GM18870 (cell line): Measurements from ENCODE around the gene DEDD2.

Experiments used
- ATAC-seq: cut with Tn5 transposase; IDR thresholded peaks from one replicate; pipeline ENCODE4 v1.9.1; 2021; ENCODE audit warnings: moderate library complexity; ENCODE audit not compliant: unreplicated experiment

Gene DEDD2

DNA sequence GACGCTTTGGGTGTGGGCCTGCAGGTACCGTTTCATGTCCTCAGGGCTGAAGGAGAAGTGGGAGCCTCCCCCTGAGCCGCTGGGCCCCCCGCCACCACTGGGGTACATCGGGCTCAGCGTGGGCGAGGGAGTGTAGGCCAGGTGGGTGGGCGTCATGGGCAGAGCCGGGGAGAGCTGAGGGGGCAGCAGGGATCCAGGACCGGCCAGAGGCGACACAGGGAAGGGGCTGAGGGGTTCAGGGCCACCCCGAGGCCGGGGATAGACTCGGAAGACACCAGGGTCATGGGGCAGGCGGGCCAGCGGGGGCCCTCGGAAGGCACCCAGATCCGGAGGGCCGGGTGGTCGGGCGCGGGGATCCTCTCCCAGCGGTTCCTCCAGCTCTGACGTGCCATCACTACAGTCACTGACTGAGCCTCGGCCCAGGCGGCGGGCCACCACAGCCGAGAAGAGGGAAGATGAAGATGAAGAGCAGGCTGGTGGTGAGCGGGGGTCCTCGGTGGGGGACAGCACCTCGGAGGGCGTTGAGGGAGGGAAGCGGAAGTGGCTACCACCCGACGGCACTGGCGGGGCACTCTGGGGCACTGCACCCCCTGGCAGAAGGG, 31.8 kb upstream of the DEDD2 start:
- ATAC-seq, result no peak

DNA sequence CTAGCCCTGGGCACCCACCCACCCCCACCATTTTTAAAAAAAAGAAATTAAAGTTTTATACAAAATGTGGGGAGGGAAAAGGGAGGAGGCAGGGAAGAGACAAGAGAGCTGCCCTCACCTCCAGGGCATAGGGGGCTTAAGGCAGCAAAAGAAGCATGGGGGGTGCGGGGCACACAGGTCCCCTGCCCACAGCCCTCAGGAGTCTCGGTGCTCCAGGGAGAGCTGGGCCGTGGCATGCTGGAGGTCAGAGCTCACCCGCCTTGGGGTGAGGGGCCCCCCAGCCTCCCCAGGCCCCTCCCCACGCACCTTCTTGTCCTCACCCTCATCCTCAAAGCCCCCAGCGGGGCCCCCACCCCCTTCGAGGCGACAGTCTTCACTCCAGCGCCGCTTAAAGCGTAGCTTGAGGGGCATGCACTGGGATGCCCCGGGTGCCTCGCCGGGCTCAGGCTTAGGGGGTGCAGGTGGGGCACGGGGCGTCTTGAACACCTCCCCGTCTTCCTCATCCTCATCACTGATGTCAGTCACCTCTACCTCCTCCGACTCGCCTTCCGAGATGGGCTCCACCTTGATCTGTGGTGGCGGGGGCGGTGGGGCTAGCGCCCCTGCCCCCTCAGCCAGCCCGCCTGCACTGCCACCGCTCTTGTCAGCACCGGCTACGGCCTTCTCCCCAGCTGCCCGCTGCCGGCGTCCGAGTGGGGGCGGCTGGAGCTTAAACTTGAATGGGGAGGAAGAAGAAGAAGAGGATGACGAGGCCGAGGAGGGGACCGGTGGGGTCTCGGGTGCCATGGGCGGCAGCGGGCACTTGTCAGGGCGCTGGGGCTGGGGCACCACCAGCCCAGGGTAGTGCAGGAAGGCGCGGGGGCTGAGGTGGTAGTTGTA, 31.0 kb upstream of the DEDD2 start:
- ATAC-seq, result no peak

DNA sequence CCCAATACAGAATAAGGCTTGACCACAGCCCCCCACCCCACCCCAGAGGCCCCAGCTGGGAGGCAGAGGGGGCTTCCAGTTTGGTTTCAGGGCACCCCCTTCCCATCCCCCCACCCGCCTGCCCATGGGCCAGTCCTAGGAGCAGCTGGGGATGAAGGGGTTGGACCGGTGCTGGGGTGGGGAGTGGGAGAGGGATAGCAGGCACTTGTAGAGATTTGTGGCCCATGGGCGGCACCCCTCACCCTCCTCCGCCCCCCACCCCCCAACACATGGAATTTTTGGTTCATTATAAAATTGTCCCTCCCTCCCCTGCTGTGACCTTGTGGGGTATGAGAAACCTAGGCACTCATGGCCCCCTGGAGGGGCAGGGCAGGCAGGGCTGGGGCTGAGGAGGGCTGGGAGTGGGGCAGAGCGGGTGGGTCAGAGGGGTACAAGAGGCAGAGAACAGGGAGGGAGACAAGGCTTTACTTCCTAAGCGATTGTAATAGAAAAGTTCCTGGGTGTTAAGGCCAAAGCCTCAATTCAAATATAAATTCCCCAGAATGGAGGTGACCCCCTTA, 30.2 kb upstream of the DEDD2 start:
- no peak for ATAC-seq

DNA sequence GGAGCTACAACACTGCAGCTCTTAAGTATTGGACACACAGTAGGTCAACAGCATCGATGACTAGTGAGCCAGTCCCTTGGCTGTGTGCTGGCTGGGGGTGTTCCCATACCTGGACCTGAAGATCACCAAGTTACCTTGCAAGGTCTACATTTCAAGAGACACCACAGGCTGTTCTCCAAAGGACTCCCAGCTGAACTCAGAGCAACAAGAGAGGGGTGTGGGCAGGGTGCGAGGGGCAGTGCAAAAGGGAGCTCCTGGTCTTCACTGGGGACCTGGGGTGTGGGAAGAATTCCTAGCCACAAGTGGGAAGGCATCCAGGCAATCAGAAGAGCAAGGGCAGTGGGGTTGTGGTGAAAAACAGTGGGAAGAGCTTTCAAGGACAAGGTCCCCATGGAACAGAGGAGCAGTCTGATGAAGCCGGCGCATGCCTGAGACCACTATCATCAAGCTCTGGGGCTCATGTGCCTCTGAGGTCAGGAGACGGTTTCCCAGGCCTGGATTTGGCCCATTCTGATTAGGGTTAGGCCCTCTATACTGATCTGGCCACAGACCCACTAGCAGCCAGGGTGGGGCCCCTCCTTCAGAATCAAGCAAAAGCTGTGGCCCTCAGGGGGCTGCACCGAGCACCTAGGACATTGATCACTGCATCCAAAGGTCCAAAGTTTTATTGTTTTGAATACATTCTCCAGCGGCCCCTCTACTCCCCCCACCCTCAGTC, 29.6 kb upstream of the DEDD2 start:
- no peak for ATAC-seq

DNA sequence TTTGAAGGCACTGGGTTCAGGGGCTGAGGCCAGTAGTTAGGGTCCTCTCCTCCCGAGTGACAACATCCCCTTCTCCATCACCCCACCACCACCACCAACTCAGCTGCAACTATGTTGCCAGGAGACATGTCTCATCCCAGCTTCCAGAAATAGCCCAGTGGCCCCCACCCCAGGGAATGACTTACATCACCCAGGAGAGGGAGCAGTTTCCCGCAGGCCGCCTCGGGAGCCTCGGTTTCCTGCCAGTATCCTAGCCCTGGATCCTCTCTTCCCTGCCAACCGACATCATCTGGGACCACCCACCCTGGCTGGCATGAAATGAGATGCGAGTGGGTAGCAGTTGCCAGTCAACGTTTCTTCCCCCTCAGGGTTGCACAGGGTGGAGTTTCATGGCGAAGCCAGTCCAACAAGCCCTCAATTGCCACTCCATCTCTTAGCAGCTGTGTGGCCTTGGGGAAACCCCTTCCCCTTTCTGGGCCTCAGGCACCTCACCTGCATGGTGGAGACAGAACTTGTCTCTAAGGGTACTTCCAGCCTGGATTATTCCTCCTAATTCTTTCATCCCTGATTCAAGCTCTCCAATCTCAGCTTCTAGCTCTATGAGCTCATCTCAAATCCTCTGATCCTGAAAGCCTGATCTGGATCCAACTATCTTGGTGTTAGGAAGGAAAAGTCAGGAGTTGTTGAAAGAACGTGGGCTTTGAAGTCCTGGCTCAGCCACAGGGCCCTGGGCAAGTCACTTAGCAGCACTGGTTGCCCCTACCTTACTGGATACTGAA, 28.9 kb upstream of the DEDD2 start:
- ATAC-seq, result no peak

DNA sequence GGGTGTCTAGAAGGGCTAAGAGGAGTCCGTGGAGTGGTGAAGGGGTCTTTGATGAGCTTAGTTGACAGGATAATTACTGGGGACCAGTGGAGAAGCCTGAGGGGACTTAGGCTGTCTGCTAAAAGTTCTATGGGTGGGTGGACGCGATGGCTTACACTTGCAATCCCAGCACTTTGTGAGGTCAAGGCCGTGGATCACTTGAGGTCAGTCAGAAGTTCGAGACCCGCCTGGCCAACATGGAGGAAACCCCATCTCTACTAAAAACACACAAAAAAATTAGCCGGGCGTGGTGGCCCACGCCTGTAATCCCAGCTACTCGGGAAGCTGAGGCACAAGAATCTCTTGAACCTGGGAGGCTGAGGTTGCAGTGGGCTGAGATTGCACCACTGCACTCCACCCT, 27.8 kb upstream of the DEDD2 start:
- no peak for ATAC-seq

DNA sequence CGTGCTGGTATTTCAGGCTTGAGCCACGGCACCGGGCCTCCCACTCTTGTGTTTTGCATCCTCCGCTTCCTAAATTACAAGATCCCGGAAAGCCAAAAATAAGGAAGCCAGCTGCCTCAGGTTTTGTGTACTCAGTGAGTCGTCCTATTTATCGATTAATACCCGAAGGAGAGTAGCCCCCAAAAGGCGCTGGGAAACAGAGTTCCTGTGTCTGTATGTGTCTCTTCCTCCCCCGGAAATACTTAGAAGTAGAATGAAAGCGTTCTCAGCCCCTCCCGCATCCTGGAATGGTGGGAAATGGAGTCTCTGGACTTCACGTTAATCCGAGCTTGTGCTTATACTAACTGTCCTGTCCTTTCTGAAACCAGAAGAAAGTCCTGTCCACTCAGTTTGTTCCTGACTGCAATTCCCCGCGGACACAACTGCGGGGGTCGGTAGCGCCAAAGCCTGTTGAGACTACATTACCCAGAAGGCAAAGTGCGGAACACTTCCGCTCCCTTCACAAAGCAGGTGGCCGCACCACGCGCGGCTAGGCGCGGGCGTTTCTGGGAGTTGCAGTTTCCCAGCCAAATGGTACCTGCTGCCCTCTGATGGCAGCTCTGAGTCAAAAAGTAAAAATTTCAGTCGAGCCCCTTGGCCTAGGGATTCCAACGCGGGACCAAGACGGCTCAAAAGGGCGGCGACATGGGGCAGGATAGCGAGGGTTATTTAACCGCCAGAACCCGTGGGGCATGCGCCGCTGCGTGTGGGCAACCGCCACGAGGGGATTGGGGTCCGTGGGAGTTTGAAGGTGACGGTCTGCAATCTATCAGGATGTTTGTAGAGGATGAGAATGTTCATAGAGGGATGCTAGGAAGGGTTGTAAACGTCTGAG, 27.1 kb upstream of the DEDD2 start:
- ATAC-seq, result no peak

DNA sequence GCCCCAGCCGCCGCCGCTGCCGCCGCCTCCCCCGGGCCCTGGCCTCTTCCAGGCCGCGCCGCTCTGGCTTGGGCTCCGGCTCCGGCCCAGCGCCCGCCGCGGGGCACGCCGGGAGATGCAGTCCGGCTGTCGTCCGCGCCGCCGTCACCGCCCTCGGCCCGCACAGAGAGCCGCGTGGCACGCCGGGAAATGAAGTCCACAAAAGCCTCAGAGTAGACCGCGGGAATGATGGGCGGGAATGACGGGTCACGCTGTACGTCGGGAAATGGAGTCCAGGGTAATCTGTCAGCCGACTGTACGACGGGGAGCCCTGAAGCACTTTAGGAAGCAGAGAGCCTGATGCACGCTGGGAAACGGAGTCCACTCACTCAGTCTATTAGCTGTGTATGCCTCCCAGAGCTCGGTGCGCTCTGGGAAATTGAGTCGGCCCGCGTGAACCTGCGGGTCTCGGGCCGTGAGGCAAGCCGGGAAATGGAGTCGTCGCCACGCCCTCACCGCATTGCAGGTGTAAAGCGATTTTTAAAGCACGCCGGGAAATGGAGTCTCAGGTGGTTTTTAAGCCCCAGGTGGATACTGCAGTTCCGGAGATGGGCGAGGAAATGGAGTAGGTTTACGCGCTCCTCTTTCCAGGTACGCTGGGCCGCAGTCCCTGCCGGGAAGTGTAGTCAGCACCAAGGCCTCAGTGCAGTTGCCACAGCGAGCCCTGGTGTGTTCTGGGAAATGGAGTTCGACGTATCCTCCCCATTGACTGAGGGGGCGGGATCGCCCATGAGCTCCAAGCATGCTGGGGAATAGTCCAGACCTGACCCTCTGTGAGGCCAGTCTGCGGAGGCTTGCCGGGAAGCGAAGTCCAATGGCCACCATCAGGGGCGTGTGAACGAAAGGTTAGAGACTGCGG, 25.3 kb upstream of the DEDD2 start, which contains the start of gene GSK3A:
TSS of gene GSK3A (minus strand) at position 91 of the 898 bp plus-strand sequence. CDS start 137 bp downstream, outside the sequence.
- ATAC-seq, result peak; percentile 62

DNA sequence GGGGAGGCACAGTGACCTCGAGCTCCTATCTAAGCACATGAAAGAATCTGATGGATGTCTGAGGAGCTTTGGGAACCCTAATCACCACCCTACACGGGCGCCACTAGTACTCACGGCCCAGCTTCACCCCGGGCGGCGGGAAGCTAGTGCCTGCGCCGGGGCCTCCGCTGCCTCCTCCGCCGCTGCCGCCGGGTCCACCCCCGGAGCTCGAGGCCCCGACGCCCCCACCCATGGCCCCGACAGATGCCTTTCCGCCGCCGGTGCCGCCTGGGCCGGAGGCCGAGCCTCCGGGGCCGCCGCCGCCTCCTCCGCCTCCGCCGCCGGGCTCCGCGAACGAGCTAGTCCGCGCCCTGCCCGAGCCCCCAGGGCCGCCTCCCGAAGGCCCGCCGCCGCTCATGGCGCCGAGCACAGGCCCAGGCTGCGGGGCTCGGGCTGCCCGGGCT, 24.6 kb upstream of the DEDD2 start:
- ATAC-seq, result no peak

DNA sequence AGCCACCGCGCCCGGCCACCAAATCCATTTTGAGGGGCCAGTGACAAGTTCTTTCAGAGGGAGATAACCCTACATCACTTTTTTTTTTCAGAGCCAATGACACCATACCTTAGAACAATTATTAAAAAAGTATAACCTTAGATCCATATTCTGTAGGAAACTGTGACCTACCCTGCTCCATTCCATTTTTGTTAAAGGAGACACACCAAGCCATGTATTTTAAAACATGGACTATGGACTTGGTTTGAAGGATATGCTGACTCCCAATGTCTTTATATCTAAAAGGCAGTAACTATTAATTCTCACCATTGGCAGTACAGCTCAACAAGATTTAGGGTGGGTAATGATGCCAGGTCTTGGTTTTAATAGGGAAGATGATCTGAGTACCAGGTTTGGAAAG, 23.8 kb upstream of the DEDD2 start:
- ATAC-seq, result no peak

DNA sequence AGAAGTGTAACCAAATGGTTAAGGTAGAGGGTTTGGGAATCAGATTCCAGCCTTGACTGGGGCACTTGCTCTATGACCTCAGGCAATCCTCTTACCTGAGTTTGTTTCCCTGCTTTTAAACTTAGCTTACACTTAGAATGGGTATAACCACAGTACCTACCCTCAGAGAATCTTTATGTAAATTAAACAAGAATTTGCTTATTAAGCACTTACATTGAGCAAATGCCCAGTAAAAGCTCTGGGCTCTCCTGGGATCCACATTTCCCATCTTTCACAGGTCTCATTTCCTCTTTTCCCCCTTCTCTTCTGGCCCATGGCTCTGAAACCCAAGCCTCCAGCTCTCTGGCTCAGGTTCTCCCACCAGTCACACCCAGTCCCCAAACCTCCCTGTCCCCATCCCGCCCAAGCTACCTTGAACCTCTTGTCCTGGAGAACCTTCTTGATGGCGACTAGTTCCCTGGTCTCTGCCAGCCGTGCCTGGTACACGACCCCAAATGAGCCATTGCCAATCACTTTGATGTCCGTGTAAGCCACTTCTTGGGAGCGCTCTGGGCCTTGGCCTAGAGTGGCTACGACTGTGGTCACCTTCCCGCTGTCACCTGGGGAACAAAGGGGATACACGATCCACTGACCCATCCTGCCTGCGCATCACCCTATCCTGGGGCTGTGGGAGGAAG, 22.2 kb upstream of the DEDD2 start:
- no peak for ATAC-seq

DNA sequence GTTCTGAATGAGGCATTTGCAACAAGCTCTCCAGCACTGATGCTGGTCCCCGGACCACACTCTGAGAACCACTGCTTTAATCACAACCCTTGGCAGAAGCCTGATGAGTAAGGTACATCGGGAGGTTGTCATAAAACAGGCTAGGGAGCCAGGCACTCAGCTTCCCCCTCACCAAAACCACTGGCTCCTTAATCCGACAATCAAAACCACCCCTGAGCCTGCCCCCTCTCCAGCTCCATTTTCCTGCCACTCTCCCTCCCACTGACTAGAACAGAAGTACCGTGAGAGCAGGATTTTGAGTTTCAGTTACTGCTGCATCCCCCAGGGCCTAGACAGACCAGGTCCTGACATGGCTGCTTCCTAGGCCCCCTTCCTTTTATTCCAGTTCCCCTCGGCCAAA, 17.7 kb upstream of the DEDD2 start:
- ATAC-seq, result no peak

DNA sequence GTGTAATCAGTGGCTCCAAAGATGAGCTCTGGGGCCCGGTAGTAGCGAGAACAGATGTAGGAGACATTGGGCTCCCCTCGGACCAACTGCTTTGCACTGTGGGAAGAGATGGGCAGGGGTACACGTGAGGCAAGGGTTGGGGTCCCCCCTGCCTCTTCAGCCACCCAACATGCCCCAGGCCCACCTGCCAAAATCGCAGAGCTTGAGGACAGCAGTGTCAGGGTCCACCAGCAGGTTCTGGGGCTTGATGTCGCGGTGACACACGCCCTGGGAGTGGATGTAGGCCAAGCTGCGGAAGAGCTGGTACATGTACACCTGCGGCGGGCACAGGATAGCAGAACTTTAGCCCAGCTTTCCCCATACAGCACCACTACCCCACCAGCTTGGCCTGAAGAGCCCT, 16.9 kb upstream of the DEDD2 start:
- no peak for ATAC-seq

DNA sequence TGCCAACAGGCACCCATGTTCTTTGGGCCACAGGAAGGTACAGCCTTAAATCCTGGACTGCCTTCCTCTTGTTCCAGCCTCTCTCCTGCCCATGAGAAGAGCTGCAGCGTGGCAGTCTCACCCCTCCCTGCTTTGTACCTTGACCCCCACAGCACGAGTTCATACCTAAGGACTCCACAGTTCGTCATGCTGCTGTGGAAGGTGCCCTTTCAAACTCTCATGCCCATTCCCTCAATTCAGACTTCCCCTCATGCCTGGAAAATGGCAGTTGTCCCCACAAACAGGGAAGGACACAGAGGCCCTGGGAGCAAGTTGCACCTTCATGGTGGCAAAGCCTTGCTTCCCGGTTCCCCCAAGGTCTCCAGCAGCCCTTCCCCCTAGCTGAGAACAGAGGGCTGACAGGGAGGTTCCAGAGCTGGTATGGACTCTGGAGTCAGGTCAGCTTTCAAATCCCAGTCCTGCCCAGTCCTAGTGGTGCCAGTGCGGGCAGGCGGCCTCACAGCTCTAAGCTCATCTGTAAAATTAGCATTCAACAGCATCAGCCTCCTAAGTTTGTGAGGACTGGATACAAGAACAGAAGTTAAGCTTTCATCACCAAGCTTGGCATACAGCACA, 16.3 kb upstream of the DEDD2 start:
- ATAC-seq, result no peak

DNA sequence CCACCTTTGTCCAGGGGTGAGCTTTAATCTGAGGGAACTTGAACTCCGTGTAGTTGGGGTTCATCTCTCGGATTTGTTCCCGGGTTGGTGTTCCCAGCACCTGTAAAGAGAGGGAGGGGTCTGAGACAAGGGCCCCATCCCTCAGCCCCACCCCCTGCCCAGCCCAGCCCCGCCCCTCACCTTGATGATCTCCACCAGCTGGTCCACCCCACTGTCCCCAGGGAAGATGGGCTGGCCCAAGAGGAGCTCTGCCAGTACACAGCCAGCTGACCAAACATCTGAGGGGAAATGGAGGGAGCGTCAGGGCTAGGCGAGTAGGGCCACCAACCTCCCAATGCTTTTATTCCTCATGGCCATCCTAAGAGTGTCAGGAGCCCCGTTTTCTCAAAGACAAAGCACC, 15.6 kb upstream of the DEDD2 start:
- ATAC-seq, result no peak

DNA sequence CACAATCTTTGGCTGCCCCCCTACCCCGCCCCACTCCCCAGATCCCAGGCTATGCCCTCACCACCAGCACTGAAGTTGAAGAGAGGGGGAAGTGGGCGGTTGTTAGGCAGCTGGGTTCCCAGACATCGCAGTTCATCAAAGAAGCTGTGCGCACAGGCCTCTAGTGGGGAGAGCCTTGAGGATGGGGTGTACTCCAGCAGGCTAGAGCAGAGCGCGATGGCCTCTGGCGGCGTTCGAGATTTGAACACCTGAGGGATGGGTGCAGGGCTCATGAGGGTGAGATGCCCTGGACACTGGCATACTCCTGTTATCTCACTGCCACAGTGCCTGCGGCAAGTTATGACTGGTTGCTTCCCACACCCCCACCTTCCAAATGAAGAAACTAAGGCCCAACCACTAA, 15.0 kb upstream of the DEDD2 start:
- ATAC-seq, result no peak

DNA sequence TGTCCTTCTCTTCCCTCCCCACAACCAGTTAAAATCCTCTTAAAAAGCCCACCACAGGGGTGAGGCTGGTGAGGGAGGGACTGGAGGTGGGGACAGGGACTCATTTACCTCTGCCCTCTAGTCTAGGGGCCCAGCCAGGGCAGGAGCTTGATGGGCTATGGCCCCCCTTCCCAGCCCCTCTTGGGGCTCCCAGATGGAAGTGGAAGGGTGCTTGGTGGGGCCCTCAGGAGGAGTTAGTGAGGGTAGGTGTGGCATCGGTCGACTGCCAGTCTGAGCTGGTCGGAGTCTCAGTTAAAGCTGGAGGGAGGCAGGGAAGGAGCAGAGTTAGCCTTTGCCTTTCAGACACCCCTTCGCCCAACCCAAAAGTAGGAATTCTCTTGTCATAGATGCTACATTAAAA, 13.1 kb upstream of the DEDD2 start:
- ATAC-seq, result no peak

DNA sequence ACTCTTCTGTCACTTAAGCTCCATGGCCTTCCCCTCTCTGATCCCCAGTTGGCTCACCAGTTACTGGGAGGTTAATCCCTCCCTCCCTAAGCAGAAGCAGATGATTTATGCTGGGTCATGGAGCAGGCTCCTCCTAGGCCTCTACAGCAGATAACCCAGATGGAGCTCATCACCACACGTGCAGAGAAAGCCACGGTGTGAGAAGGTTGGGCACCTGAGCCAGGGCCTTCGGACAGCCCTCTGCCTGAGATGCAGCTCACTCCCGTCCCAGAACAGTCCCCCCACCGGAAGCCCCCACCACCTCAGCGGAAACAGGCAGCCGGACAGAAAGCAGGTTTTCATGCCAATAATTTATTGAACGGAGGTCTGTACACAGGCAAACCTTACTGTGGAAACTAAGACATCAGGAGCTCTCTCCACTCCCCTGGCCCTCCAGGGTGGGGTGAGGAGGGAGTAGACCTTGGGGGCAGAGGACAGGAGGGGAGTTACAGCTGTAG, 12.4 kb upstream of the DEDD2 start:
- ATAC-seq, result no peak
